ENCODE results near the gene MARVELD1.

DNA sequence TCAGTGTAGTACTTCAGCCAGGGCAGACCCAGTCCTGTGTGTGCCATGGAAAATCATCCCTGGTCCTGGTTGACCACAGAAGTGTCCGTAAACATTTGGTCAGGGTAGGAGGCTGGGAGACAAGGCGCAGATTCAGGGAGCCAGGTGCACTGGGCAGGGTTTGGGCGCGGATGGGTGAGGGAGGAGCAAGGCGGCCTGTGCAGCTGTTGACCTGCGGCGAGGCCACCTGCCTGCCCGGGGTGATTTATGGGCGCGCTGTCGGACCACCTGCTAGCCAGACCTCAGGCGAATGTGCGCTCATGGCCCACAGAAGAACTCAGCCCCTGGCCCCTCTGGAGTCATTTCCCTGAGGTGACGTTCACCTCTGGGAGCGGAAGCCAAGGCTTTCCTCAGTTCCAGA, 51.7 kb downstream of the MARVELD1 start:
- TF ChIP-seq, protein P1, sequence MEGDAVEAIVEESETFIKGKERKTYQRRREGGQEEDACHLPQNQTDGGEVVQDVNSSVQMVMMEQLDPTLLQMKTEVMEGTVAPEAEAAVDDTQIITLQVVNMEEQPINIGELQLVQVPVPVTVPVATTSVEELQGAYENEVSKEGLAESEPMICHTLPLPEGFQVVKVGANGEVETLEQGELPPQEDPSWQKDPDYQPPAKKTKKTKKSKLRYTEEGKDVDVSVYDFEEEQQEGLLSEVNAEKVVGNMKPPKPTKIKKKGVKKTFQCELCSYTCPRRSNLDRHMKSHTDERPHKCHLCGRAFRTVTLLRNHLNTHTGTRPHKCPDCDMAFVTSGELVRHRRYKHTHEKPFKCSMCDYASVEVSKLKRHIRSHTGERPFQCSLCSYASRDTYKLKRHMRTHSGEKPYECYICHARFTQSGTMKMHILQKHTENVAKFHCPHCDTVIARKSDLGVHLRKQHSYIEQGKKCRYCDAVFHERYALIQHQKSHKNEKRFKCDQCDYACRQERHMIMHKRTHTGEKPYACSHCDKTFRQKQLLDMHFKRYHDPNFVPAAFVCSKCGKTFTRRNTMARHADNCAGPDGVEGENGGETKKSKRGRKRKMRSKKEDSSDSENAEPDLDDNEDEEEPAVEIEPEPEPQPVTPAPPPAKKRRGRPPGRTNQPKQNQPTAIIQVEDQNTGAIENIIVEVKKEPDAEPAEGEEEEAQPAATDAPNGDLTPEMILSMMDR (IDR thresholded peaks at IDR 0.05), result no peak
- no peak for TF ChIP-seq POLR2A (IDR thresholded peaks at IDR 0.05)

Data from body of pancreas (tissue), 4 donors.